Measurements from ENCODE around the gene IRAK2. TPM values are rescaled to one million over a fixed set of nuclear protein-coding genes. Genes with fewer than 3 reads are reported as not detected.
A peak's percentile ranks its signal among the peaks of the same experiment; 100 is the strongest.

Gene IRAK2
- total RNA-seq, 1 donor from 2014 or later = 1.6 TPM

DNA sequence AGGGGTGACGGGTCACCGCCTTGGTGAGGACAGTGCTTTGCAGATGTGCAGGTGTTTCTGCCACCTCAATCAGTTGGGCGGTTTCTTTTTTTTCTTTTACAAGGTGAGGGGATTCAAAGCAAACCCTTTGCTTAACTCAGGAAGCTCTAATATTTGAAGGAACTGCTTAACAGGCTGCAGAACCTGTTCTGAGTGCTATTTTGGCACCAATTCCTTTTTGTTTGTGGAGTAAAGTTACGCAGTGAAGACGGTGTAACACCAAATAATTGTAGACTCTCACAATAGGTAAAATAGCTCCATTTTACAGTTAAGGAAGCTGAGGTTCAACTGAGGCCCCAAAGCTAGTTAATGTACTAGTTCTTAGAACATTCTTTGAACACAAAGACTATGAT lies 121.4 kb downstream of the IRAK2 start:
- H3K9me3 ChIP-seq (ENCODE audit: control insufficient read depth in 3 of 3, low read length in 3 of 3) = no peaks in the 10 kb centered on the region
- H3K4me1 ChIP-seq (ENCODE audit: control insufficient read depth in 3 of 3, insufficient read depth in 3 of 3, low read length in 3 of 3) = no peaks in the 10 kb centered on the region
- no peak overlapping the region for H3K9ac ChIP-seq (ENCODE audit: low read depth in 1 of 3, low read length in 3 of 3)
- H3K4me3 ChIP-seq (ENCODE audit: low read length in 3 of 3) = no peak overlapping the region
- no peak overlapping the region for H3K27ac ChIP-seq (ENCODE audit: low read depth, low read length)
- no peaks in the 10 kb centered on the region for H3K27me3 ChIP-seq (ENCODE audit: control insufficient read depth in 3 of 3, insufficient read depth in 3 of 3, low read length in 3 of 3)
- peaks cover 22 to 51% (median 28%) of the 10 kb centered on the region in 3 donors for H3K36me3 ChIP-seq (ENCODE audit: control insufficient read depth in 3 of 3, insufficient read depth in 3 of 3, low read length in 3 of 3)

GRCh38 chr3:10286596-10287295 lies 122.0 kb downstream of the IRAK2 start:
- H3K27me3 ChIP-seq (ENCODE audit: control insufficient read depth in 3 of 3, insufficient read depth in 3 of 3, low read length in 3 of 3) = no peaks in the 10 kb centered on the region
- H3K27ac ChIP-seq (ENCODE audit: low read depth, low read length) = no peak overlapping the region
- no peaks in the 10 kb centered on the region for H3K9me3 ChIP-seq (ENCODE audit: control insufficient read depth in 3 of 3, low read length in 3 of 3)
- H3K4me1 ChIP-seq (ENCODE audit: control insufficient read depth in 3 of 3, insufficient read depth in 3 of 3, low read length in 3 of 3) = no peaks in the 10 kb centered on the region
- peaks cover 26 to 51% (median 30%) of the 10 kb centered on the region in 3 donors for H3K36me3 ChIP-seq (ENCODE audit: control insufficient read depth in 3 of 3, insufficient read depth in 3 of 3, low read length in 3 of 3)
- no peak overlapping the region for H3K9ac ChIP-seq (ENCODE audit: low read depth in 1 of 3, low read length in 3 of 3)
- no peak overlapping the region for H3K4me3 ChIP-seq (ENCODE audit: low read length in 3 of 3)

DNA sequence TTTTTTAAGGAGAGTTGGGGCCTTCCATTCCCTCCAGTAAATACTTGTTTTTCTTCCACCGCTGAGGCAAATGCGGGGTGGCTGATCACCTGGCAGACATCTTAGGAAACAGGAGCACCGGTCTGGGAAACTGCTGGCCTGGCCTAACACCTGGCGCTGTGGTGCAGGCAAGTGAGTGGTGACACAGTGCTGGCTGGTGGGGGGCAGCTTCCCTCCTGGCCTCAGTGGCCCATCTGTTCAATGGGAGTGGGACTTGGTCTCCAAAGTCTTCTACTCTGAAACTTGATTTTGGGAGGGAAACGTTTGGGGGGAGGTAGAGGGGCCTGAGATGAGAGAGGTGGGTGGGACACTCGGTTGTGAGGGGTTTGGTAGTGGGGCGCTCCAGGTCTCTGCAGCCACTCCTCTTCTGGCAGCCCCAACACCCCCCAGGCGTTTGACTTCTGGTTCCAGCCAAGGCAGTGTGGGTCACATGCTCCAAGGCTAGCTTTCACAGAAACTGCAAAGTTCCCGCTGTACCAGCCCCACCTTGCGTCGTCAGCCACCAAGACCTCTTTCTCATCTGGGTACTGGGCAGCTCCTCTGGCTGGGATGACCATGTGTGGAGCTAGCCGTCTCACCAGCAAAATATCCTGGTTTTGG lies 123.3 kb downstream of the IRAK2 start:
- H3K27ac ChIP-seq (ENCODE audit: low read depth, low read length) = no peak overlapping the region
- no peak overlapping the region for H3K4me3 ChIP-seq (ENCODE audit: low read length in 3 of 3)
- H3K4me1 ChIP-seq (ENCODE audit: control insufficient read depth in 3 of 3, insufficient read depth in 3 of 3, low read length in 3 of 3) = peaks cover 0 to 8% (median 0%) of the 10 kb centered on the region in 3 donors
- H3K36me3 ChIP-seq (ENCODE audit: control insufficient read depth in 3 of 3, insufficient read depth in 3 of 3, low read length in 3 of 3) = peaks cover 28 to 51% (median 31%) of the 10 kb centered on the region in 3 donors
- no peak overlapping the region for H3K9ac ChIP-seq (ENCODE audit: low read depth in 1 of 3, low read length in 3 of 3)
- H3K27me3 ChIP-seq (ENCODE audit: control insufficient read depth in 3 of 3, insufficient read depth in 3 of 3, low read length in 3 of 3) = no peaks in the 10 kb centered on the region
- H3K9me3 ChIP-seq (ENCODE audit: control insufficient read depth in 3 of 3, low read length in 3 of 3) = no peaks in the 10 kb centered on the region

DNA sequence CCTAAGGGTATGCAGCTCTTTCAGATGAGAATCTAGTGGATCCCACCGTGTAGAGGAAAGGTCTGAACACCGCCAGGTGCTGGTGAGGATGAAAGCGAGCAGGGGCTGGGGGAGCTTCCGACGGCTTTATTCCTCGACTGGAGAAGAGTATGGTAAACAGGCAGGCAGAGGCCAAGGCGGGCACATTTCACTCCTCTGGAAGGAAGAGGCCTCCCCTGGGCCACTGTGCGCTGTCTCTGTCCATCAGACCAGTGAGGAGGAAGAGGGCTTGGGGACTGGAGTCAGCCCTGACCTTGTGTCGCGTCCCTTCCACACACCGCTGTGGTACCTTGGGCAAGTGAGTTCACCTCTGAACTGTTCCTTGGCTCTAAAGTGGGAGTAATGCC lies 123.8 kb downstream of the IRAK2 start:
- Histone ChIP-seq H3K36me3 (ENCODE audit: control insufficient read depth in 3 of 3, insufficient read depth in 3 of 3, low read length in 3 of 3) (peaks cover 24 to 48% (median 28%) of the 10 kb centered on the region in 3 donors), H3K4me1 (ENCODE audit: control insufficient read depth in 3 of 3, insufficient read depth in 3 of 3, low read length in 3 of 3) (peaks cover 0 to 9% (median 0%) of the 10 kb centered on the region in 3 donors), H3K9me3 (ENCODE audit: control insufficient read depth in 3 of 3, low read length in 3 of 3) (no peaks in the 10 kb centered on the region), H3K27me3 (ENCODE audit: control insufficient read depth in 3 of 3, insufficient read depth in 3 of 3, low read length in 3 of 3) (no peaks in the 10 kb centered on the region), H3K4me3 (ENCODE audit: low read length in 3 of 3) (no peak overlapping the region), H3K9ac (ENCODE audit: low read depth in 1 of 3, low read length in 3 of 3) (no peak overlapping the region), H3K27ac (ENCODE audit: low read depth, low read length) (no peak overlapping the region)

- Histone ChIP-seq H3K9me3 (ENCODE audit: control insufficient read depth in 3 of 3, low read length in 3 of 3) (no peaks in the 10 kb centered on the region), H3K27ac (ENCODE audit: low read depth, low read length) (no peak overlapping the region), H3K27me3 (ENCODE audit: control insufficient read depth in 3 of 3, insufficient read depth in 3 of 3, low read length in 3 of 3) (no peaks in the 10 kb centered on the region), H3K9ac (ENCODE audit: low read depth in 1 of 3, low read length in 3 of 3) (no peak overlapping the region), H3K4me3 (ENCODE audit: low read length in 3 of 3) (no peak overlapping the region), H3K36me3 (ENCODE audit: control insufficient read depth in 3 of 3, insufficient read depth in 3 of 3, low read length in 3 of 3) (peaks cover 23 to 43% (median 23%) of the 10 kb centered on the region in 3 donors), H3K4me1 (ENCODE audit: control insufficient read depth in 3 of 3, insufficient read depth in 3 of 3, low read length in 3 of 3) (peaks cover 0 to 9% (median 0%) of the 10 kb centered on the region in 3 donors)
Observed at GRCh38 chr3:10289077-10289476, 124.4 kb downstream of the IRAK2 start.

DNA sequence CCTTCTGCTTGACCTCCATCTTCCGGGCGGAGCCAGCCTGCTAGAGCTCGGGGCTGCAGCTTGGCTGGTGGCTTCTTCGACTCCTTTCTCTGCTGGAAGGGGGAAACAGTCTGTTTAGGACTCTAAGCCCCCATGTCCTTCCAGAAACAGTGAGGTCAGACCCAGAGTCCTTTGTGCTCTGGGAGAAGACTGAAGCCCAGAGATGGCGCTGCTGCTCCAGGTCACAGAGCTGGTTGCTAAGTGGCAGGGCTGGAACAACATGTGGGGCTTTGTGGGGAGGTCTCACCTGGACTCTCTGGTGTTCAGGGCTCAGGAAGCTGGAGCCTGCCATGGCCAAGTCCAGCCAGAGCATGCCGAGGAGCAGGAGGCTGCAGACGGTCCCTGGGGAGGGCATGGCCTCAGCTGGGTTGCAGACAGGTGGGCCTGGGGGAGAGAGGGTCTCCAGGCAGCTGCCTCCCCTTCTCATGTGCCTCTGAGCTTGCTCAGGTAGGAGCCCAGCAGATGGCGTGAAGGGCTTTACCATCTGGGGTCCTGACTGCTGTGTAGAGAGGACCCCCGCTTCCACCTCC lies 125.2 kb downstream of the IRAK2 start:
- Histone ChIP-seq H3K36me3 (ENCODE audit: control insufficient read depth in 3 of 3, insufficient read depth in 3 of 3, low read length in 3 of 3) (peaks cover 23 to 38% (median 23%) of the 10 kb centered on the region in 3 donors), H3K4me3 (ENCODE audit: low read length in 3 of 3) (no peak overlapping the region), H3K9me3 (ENCODE audit: control insufficient read depth in 3 of 3, low read length in 3 of 3) (no peaks in the 10 kb centered on the region), H3K4me1 (ENCODE audit: control insufficient read depth in 3 of 3, insufficient read depth in 3 of 3, low read length in 3 of 3) (peaks cover 0 to 9% (median 0%) of the 10 kb centered on the region in 3 donors), H3K27ac (ENCODE audit: low read depth, low read length) (no peak overlapping the region), H3K27me3 (ENCODE audit: control insufficient read depth in 3 of 3, insufficient read depth in 3 of 3, low read length in 3 of 3) (no peaks in the 10 kb centered on the region), H3K9ac (ENCODE audit: low read depth in 1 of 3, low read length in 3 of 3) (peak overlapping the region in 1 of 3 donors; percentile 40)

DNA sequence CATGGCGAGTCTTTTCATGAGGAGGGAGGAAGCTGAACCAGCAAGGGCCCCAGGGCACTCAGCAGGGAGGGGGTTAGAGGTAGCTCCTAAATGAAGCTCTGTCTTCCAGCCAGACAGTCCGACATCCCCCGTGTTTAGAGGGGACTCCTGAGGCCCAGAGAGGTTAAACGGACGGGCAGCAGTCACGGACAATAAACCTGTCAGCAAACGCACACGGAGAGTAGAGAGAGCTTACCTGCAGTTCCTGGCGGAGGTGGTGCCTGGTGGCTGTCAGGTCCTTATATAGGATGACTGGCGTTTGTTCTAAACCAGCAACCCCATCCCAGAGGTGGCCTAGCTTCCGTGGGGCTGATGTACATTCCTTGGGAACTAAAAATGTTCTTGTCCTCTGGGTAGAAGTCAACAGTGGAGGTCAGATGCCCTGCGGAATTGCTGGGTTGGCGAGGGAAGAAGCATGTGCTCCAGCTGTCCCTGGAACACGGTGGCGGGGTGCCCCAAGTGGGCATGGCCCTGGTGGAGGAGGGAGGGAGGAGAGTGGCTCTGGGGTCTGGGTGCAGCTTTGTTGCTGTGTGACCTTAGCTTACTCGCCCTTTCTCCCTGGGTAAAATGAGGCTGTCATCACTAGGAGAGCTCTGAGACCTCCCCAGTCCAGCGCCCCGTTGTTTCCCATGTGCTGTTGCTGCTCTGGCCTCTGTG lies 125.9 kb downstream of the IRAK2 start:
- Histone ChIP-seq H3K36me3 (ENCODE audit: control insufficient read depth in 3 of 3, insufficient read depth in 3 of 3, low read length in 3 of 3) (peaks cover 23 to 37% (median 23%) of the 10 kb centered on the region in 3 donors), H3K27me3 (ENCODE audit: control insufficient read depth in 3 of 3, insufficient read depth in 3 of 3, low read length in 3 of 3) (no peaks in the 10 kb centered on the region), H3K27ac (ENCODE audit: low read depth, low read length) (no peak overlapping the region), H3K4me3 (ENCODE audit: low read length in 3 of 3) (no peak overlapping the region), H3K4me1 (ENCODE audit: control insufficient read depth in 3 of 3, insufficient read depth in 3 of 3, low read length in 3 of 3) (peaks cover 0 to 9% (median 0%) of the 10 kb centered on the region in 3 donors), H3K9me3 (ENCODE audit: control insufficient read depth in 3 of 3, low read length in 3 of 3) (no peaks in the 10 kb centered on the region), H3K9ac (ENCODE audit: low read depth in 1 of 3, low read length in 3 of 3) (peak overlapping the region in 1 of 3 donors; percentile 40)

GRCh38 chr3:10291641-10292040 lies 126.9 kb downstream of the IRAK2 start:
- H3K9me3 ChIP-seq (ENCODE audit: control insufficient read depth in 3 of 3, low read length in 3 of 3) = no peaks in the 10 kb centered on the region
- no peak overlapping the region for H3K9ac ChIP-seq (ENCODE audit: low read depth in 1 of 3, low read length in 3 of 3)
- H3K27ac ChIP-seq (ENCODE audit: low read depth, low read length) = no peak overlapping the region
- H3K4me3 ChIP-seq (ENCODE audit: low read length in 3 of 3) = no peak overlapping the region
- peaks cover 18 to 30% (median 19%) of the 10 kb centered on the region in 3 donors for H3K36me3 ChIP-seq (ENCODE audit: control insufficient read depth in 3 of 3, insufficient read depth in 3 of 3, low read length in 3 of 3)
- peaks cover 0 to 9% (median 0%) of the 10 kb centered on the region in 3 donors for H3K4me1 ChIP-seq (ENCODE audit: control insufficient read depth in 3 of 3, insufficient read depth in 3 of 3, low read length in 3 of 3)
- H3K27me3 ChIP-seq (ENCODE audit: control insufficient read depth in 3 of 3, insufficient read depth in 3 of 3, low read length in 3 of 3) = no peaks in the 10 kb centered on the region

DNA sequence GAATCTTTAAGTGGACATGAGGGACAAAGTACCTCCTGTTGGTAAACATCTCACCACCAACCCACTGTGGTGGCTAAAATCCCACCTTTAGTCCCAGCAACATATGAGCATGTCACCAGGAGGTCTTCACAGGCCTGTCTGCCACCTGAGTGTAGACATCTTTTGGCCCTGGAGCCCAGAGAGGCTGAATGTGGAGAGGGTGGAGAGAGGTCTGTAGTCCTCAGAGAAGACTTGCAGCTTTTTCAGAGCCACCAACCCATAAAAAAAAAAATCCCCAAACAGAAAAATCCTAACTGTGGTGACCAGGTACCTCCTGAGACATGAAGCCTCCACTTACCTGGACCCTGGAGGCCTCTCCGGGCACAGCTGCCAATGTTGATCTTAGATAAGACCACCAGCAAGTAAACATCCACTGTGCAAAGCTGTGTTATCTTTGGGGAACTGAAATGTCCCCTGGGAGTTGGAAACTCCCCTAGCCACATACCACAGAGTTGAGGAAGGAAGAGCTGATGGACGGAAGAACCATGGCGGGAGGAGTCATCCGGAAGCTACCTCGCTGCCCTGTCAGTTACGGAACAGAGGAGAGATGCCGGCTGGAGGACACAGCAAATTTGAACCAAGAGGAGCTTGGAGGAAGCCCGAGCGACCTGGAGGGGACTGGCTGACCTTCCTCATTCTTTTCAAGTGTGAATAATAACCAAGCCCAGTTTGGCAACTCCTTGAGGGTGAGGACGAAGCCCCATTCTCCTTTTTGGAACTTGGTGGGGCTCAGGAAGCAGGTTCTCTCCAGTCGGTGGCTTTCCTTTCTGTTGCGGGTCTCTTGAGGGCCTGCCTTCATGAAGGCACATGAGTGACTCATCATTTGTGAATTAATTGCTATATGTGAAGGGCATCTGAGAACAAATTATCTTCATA lies 128.0 kb downstream of the IRAK2 start, which contains the start of gene GHRL:
Gene GHRL (minus strand): TSS at position 443 of the 915 bp plus-strand sequence. CDS start 2,767 bp downstream, outside the sequence.
- Histone ChIP-seq H3K9me3 (ENCODE audit: control insufficient read depth in 3 of 3, low read length in 3 of 3) (no peaks in the 10 kb centered on the region), H3K27me3 (ENCODE audit: control insufficient read depth in 3 of 3, insufficient read depth in 3 of 3, low read length in 3 of 3) (no peaks in the 10 kb centered on the region), H3K4me1 (ENCODE audit: control insufficient read depth in 3 of 3, insufficient read depth in 3 of 3, low read length in 3 of 3) (peaks cover 0 to 9% (median 0%) of the 10 kb centered on the region in 3 donors), H3K4me3 (ENCODE audit: low read length in 3 of 3) (no peak within 1 kb of the TSS), H3K27ac (ENCODE audit: low read depth, low read length) (no peak within 1 kb of the TSS), H3K36me3 (ENCODE audit: control insufficient read depth in 3 of 3, insufficient read depth in 3 of 3, low read length in 3 of 3) (peaks cover 15 to 22% (median 18%) of the 10 kb centered on the region in 3 donors), H3K9ac (ENCODE audit: low read depth in 1 of 3, low read length in 3 of 3) (no peak within 1 kb of the TSS)

All from skeletal muscle tissue (tissue), 4 donors.